ENCODE data around the gene DES.
A peak's percentile ranks its signal among the peaks of the same experiment; 100 is the strongest.

Gene DES

DNA sequence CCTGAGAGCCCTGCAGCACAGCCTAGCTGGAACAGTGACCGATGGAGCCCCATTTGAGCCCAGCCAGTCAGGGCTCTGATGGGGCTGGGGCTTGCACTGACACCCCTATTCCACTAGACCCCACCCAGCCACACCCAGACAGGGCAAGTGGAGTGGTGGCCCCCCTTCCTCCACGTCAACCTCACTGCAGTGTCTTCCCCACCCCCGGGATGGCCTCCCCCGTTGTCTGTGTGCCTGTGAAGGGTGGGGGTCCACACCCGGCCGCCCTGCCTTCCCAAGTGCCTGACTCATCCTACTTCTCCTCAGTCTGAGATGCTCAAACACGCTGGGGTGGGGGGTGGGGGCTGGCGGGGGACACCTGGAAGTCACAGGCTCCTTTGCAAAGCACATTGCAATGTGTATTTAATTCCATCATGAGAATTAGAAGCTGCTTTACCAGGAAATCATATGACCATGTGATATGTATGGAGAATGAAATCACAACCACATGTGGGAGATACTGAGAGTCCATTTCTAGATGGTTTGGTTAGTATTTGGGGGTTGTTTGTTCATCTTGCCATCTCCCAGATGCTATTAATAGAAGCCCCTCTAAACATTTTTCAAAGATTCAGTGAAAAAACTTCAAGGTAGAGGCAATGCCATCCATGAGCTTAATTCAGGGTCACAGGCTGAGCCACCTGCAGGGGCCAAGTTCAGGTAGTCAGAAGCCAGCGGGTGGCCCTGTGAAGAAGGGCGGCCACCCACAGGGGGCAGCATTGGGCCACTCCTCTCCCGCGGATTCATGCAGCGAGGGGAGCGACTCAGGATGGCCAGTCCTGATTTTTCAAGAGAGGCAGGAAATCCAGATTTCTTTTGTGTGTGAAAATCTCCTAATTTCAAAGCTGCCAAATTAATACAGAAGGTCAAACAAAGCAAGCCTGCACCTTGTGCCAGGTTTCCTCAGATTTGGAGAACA is 57.8 kb downstream of the DES start:
- peak in 3 of 4 experiments; percentile 25 to 53 (median 40) for DNase-seq
